Suppressor macrophage (primary cell): ENCODE results near the gene REEP6.

Source experiments
- DNase-seq, 4 experiments: peaks; one replicate each; pipeline ENCODE4 v3.0.0-alpha.2; 2020 to 2022

REEP6 gene

DNA sequence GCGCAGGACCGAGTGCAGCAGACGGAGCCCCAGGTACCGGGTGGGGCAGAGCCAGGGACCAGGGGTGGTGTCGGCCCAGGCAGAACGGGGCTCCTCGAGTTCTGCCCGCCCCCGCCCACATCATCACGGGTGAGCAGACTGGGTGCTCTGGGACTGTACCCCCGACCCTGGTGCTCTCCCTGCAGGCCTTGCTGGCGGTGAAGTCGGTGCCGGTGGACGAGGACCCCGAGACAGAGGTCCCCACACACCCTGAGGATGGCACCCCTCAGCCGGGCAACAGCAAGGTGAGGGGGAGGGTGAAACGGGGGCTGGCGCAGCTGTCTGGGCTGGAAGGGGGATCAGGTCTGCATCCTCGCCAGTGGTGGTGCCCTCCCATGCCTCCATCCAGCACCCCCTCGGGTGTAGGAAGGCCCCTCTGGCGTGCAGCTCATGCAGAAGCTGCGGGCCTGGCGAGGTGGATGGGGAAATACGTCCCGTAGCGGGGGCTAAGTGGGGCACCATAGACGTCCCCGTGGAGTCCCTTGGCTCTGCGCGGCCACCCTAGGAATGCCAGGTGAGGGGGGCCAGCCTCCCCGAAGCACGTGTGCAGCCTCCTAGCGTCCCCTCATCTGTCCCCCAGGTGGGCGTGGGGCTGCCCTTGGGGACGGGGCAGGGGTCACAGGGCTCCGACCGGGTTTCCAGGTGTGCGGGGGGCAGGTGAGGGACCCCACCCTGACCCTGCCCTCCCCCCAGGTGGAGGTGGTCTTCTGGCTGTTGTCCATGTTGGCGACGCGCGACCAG lies 34.7 kb upstream of the REEP6 start:
- no peak for DNase-seq

DNA sequence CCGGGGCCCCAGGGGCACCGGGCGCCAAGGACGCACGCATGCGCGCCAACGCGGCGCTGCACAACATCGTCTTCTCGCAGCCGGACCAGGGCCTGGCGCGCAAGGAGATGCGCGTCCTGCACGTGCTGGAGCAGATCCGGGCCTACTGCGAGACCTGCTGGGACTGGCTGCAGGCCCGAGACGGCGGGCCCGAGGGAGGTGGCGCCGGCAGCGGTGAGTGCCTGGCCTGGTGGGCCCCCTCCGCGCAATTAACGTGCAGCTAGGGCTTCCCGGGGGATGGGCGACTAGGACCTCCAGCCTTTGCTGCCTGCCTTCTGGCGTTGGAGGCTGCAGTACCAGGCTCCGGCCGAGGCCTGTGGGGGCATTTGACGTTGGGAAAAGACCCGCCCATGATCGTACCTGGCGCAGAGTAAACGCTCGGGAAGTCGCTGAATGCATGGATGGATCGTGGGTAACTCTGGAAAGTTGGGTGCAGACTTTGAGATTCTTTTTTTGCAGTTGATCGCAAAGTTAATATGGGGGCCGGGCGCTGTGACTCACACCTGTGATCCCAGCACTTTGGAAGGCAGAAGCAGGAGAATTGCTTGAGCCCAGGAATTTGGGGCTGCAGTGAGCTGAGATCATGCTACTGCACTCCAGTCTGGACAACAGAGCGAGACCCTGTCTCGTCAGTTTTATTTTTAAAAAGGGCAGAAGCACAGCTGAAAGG lies 33.8 kb upstream of the REEP6 start:
- DNase-seq = no peak

DNA sequence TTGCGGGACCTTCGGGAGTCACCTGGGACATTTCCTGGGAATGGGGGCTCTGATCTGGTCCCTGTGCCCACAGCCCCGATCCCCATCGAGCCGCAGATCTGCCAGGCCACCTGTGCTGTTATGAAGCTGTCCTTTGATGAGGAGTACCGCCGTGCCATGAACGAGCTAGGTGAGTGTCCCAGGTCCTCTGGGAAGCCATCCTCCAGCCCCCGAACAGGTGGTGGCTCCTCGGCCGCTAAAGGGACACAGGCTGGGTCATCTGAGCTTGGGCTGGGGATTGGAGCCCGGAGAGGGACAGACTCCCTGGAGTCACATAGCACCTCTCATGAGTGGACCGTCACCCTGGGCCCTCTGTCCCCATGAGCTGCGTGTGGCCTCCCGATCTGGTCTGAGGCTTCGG lies 33.1 kb upstream of the REEP6 start:
- no peak for DNase-seq

DNA sequence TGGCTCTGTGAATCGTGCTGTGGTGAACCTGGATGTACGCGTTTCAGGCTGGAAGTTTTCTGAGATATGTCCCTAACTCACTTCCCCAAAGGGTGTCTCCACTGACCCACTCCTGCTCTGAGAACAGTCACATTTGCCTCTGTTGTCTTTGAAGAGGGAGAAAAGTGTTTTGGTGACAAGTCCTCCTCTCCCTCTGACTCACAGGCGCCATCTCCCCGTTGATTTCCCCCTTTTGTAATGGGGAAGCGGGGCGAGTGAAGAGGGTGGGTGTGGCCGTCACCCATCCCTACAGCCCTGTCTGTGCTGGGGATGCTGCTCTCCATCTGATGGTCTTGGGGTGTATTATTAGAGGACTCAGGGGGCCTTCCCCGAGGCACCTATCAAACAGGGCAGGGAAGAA lies 31.5 kb upstream of the REEP6 start:
- DNase-seq = peak; percentile 66 to 80 (median 70)

DNA sequence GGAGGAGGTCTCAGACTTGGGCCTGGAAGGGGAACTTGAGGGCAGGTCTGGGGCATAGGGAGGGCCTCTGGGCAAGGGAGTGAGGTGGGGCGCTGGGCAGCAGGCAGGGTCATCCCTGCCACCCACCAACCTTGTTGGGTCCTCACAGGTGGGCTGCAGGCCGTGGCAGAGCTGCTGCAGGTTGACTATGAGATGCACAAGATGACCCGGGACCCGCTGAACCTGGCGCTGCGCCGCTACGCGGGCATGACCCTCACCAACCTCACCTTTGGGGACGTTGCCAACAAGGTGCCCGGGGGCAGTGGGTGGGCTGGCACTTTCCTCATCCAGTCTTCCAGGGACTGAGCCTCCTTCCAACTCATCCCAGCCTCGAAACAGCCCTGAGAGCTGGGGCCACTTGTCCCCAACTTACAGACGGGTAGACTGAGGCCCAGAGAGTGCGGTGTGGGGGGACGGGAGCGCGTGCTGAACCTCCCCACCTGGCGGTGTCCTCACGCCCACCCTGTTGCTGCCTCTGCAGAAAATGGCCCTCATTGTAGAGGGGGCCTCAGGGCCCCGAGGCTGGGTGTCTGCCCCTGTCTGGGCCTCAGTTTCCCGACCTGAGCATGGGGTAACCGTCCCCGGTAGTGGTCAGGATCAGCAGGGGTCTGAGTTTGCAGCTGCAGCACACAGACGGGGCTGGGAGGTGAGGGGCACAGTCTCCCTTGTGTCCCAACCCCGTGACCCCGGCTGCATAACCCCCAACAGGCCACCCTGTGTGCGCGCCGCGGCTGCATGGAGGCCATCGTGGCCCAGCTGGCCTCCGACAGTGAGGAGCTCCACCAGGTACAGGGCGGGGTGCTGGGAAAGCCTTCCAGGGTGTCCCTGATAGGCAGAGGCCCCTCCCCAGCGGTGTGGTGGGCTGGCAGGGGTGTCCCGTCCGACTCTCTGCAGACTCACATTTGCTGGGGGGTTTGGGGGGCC lies 30.7 kb upstream of the REEP6 start:
- no peak for DNase-seq

DNA sequence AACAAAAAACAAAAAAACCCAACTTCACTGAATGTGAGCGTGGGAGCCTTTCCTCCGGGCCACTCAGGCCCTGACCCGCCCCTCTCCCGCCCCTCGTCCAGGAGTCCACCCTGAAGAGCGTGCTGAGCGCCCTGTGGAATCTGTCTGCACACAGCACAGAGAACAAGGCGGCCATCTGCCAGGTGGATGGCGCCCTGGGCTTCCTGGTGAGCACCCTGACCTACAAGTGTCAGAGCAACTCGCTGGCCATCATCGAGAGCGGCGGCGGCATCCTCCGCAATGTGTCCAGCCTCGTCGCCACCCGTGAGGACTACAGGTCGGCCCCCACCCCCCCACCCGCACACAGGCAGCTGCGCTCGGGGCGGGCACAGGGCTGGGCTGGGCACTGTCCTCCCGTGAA lies 29.1 kb upstream of the REEP6 start:
- no peak for DNase-seq

DNA sequence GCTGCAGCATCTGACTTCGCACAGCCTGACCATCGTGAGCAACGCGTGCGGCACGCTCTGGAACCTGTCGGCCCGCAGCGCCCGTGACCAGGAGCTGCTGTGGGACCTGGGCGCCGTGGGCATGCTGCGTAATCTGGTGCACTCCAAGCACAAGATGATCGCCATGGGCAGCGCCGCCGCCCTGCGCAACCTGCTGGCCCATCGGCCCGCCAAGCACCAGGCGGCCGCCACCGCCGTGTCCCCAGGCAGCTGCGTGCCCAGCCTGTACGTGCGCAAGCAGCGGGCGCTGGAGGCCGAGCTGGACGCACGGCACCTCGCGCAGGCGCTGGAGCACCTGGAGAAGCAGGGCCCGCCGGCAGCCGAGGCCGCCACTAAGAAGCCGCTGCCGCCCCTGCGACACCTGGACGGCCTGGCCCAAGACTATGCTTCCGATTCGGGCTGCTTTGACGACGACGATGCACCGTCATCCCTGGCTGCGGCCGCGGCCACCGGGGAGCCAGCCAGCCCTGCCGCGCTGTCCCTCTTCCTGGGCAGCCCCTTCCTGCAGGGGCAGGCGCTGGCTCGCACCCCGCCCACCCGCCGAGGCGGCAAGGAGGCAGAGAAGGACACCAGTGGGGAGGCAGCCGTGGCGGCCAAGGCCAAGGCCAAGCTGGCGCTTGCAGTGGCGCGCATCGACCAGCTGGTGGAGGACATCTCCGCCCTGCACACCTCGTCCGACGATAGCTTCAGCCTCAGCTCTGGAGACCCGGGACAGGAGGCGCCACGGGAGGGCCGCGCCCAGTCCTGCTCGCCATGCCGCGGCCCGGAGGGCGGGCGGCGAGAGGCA lies 25.6 kb upstream of the REEP6 start:
- peak; percentile 41 to 76 (median 58) for DNase-seq

DNA sequence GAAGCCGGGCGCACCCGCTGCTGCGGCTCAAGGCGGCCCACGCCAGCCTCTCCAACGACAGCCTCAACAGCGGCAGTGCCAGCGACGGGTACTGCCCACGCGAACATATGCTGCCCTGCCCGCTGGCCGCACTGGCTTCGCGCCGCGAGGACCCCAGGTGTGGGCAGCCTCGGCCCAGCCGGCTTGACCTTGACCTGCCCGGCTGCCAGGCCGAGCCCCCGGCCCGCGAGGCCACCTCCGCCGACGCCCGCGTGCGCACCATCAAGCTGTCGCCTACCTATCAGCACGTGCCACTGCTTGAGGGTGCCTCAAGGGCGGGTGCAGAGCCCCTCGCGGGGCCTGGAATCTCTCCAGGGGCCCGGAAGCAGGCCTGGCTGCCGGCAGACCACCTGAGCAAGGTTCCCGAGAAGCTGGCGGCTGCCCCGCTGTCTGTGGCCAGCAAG lies 24.9 kb upstream of the REEP6 start:
- DNase-seq = no peak

DNA sequence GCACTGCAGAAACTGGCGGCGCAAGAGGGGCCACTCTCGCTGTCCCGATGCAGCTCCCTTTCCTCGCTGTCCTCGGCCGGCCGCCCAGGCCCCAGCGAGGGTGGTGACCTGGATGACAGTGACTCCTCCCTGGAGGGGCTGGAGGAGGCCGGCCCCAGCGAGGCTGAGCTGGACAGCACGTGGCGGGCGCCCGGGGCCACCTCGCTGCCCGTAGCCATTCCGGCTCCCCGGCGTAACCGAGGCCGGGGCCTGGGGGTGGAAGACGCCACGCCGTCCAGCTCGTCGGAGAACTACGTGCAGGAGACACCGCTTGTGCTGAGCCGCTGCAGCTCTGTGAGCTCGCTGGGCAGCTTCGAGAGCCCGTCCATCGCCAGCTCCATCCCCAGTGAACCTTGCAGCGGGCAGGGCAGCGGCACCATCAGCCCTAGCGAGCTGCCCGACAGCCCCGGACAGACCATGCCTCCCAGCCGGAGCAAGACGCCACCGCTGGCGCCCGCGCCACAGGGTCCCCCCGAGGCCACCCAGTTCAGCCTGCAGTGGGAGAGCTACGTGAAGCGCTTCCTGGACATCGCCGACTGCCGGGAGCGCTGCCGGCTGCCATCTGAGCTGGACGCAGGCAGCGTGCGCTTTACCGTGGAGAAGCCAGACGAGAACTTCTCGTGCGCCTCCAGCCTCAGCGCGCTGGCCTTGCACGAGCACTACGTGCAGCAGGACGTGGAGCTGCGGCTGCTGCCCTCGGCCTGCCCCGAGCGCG lies 24.3 kb upstream of the REEP6 start:
- peak in 1 of 4 experiments; percentile 32 for DNase-seq

DNA sequence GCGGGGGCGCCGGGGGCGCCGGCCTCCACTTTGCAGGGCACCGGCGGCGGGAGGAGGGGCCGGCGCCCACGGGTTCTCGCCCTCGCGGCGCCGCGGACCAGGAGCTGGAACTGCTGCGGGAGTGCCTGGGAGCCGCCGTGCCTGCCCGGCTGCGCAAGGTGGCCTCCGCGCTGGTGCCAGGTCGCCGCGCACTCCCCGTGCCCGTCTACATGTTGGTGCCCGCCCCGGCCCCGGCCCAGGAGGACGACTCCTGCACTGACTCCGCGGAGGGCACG lies 23.8 kb upstream of the REEP6 start:
- no peak for DNase-seq

DNA sequence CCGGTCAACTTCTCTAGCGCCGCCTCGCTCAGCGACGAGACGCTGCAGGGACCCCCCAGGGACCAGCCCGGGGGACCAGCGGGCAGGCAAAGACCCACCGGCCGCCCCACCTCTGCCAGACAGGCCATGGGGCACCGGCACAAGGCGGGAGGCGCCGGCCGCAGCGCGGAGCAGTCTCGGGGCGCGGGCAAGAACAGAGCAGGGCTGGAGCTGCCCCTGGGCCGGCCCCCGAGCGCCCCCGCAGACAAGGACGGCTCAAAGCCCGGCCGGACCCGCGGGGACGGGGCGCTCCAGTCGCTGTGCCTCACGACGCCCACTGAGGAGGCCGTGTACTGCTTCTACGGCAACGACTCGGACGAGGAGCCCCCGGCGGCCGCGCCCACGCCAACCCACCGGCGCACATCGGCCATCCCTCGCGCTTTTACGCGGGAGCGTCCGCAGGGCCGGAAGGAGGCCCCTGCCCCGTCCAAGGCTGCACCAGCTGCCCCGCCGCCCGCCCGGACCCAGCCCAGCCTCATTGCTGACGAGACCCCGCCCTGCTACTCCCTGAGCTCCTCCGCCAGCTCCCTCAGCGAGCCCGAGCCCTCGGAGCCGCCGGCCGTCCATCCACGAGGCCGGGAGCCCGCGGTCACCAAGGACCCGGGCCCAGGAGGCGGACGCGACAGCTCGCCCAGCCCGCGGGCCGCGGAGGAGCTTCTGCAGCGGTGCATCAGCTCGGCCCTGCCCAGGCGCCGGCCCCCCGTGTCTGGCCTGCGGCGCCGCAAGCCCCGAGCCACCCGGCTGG lies 23.3 kb upstream of the REEP6 start:
- DNase-seq = no peak

DNA sequence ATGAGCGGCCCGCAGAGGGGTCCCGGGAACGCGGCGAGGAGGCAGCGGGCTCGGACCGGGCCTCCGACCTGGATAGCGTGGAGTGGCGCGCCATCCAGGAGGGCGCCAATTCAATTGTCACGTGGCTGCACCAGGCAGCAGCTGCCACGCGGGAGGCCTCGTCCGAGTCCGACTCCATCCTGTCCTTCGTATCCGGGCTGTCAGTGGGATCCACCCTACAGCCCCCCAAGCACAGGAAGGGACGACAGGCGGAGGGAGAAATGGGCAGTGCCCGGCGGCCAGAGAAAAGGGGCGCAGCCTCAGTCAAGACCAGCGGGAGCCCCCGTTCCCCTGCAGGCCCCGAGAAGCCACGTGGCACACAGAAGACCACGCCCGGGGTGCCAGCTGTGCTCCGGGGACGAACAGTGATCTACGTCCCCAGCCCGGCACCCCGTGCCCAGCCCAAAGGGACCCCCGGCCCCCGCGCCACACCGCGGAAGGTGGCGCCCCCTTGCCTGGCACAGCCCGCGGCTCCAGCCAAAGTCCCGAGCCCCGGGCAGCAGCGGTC lies 22.6 kb upstream of the REEP6 start:
- DNase-seq = no peak

DNA sequence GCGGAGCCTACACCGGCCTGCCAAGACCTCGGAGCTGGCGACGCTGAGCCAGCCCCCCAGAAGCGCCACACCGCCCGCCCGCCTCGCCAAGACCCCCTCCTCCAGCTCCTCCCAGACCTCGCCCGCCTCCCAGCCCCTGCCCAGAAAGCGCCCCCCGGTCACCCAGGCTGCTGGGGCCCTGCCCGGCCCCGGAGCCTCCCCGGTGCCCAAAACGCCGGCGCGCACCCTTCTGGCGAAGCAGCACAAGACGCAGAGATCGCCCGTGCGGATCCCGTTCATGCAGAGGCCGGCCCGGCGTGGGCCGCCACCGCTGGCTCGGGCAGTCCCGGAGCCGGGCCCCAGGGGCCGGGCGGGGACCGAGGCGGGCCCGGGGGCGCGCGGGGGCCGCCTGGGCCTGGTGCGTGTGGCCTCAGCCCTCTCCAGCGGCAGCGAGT lies 22.1 kb upstream of the REEP6 start:
- peak; percentile 29 to 79 (median 58) for DNase-seq

DNA sequence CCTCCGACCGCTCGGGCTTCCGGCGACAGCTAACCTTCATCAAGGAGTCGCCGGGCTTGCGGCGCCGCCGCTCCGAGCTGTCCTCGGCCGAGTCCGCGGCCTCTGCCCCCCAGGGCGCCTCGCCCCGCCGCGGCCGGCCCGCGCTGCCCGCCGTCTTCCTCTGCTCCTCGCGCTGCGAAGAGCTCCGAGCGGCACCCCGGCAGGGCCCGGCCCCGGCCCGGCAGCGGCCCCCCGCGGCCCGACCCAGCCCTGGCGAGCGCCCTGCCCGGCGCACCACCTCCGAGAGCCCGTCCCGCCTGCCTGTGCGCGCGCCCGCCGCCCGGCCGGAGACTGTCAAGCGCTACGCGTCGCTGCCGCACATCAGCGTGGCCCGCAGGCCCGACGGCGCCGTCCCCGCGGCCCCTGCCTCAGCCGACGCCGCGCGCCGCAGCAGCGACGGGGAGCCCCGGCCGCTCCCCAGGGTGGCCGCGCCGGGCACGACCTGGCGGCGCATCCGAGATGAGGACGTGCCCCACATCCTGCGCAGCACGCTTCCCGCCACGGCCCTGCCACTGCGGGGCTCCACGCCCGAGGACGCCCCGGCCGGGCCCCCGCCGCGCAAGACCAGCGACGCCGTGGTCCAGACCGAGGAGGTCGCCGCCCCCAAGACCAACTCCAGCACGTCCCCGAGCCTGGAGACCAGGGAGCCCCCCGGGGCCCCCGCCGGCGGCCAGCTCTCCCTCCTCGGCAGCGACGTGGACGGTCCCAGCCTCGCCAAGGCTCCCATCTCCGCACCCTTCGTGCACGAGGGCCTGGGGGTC lies 21.5 kb upstream of the REEP6 start:
- DNase-seq = peak in 1 of 4 experiments; percentile 50

DNA sequence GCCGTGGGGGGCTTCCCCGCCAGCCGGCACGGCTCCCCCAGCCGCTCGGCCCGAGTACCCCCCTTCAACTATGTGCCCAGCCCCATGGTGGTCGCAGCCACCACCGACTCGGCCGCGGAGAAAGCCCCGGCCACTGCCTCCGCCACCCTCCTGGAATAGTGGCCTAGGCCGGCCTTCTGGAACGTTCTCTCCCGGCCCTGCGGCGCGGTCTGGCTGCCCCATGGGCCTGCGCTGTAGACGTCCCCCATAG lies 21.0 kb upstream of the REEP6 start:
- DNase-seq = no peak

DNA sequence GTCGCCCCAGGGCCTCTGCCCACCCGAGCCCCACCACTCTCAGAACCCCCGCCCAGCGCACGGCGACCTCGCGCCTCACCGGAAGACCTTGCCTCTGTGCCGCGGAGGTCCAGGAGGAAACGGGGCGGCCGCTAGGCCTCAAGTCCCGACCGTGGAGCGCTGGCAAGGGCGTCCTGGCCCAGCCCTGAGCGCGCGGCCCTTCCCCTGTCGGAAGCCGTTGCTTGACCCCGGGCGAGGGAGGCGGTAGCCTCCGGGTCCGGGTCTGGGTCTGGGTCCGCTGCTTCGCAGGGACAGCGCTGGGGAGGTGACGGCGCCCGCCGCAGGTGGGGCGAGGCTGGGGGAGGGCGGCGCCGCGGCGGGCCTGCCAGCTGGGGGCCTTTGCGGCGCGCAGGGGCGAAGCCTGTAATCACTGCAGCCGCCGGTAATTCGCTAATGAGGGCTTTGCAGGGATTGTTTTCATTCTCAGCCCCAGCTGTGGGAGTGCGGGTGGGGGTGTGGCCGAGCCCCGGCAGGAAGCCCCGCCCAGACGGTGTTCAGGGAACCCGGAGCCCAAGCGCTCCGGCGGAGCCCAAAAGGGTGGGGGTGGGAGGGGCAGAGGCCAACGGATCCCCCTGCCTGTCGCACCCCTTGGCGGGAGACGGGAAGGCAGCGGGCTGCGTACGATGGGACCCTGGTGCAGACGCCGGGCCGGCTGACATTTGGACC lies 20.5 kb upstream of the REEP6 start:
- DNase-seq = peak in 2 of 4 experiments; percentile 40 to 55

DNA sequence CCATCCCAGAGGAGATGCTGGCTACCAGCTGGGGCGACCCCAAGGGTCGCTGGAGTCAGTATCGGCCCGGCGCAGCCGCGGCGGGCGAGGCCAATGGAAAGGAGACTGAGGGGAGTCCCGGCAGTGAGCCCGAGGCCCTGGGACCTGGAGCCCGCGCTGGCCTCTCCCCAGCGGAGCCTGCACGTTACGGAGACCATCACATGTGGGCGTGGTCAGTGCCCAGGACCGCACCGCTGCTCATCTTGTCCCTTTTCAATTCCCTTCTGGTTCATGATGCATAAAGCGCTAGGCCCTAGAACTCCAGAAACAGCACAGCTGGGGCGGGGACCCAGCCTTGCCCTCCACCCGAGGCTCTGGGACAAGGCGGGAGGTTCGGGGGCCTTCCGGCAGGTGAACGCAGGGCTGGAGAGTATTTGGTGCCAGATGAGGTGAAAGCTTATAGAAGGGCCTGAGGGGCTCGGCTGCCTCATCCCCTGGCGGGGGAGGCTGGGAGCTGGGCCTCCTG lies 19.9 kb upstream of the REEP6 start:
- DNase-seq = peak in 1 of 4 experiments; percentile 33

DNA sequence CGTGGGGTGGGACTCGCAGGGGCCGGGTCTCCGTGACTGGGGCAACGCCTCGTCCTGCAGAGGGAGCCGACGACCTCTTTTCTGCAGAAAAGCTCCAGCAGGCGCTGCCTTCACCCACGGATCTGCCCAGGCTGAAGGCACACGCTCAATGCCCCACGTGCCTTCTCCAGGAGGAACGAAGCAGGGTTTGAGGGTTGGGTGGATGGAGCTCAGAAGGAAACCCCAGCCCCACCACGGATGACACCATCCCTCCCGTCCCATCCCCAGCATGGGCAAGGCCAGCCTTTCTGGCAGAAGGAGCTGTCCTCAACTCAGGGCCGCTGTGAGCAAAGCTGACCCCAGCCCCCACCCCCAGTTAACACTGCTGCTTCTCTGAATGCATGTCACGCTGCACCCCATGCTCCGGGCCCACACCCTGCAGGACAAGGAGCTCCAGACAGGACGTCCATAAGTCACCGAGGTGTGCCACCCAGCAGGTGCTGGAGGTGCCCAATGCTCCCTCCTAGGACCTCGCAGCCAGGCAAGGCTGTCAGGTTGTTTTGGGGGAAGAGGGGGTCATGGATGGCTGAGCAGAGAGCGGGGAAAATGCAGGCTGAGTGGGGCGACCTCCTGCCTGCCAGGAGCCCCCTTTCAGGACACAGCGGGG lies 19.3 kb upstream of the REEP6 start:
- DNase-seq = peak; percentile 13 to 67 (median 56)
